ENCODE data around the gene SCGB3A1.
A peak's percentile ranks its signal among the peaks of the same experiment; 100 is the strongest.

The SCGB3A1 gene

DNA sequence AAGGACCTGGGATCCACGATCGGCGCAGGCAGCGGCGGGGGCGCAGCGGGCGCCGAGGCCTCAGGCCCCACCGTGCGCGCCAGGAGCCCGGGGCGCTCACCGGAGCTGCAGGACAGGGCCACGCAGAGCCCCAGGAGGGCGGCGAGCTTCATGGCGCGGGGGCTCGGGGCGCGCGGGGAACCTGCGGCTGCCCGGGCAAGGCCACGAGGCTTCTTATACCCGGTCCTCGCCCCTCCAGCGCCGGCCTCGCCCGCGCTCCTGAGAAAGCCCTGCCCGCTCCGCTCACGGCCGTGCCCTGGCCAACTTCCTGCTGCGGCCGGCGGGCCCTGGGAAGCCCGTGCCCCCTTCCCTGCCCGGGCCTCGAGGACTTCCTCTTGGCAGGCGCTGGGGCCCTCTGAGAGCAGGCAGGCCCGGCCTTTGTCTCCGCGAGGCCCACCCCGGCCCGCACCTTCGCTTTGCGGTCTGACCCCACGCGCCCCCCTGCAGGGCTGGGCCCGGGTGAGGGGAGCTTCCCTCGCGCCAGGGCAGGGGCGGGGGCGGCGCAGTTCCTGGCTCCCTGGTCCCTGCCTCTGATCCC lies at the start of gene SCGB3A1:
Gene SCGB3A1, minus strand, starts transcription at position 189 of the 577 bp plus-strand sequence. Its CDS starts 37 bp downstream, at position 152.
- H3K4me3 ChIP-seq (ENCODE audit: low read depth in 1 of 2, low read length in 2 of 2): peak within 1 kb of the TSS in 1 of 2 donors; percentile 45
- peaks cover 0 to 22% of the 10 kb centered on the region in 2 donors for H3K4me1 ChIP-seq (ENCODE audit: control insufficient read depth in 1 of 2, insufficient read depth in 2 of 2, low read length in 2 of 2)
- H3K27ac ChIP-seq (ENCODE audit: low read length): no peak within 1 kb of the TSS
- no peaks in the 10 kb centered on the region for H3K36me3 ChIP-seq (ENCODE audit: control insufficient read depth in 1 of 2, insufficient read depth in 2 of 2, low read length in 2 of 2)
- peaks cover 23% of the 10 kb centered on the region for H3K27me3 ChIP-seq (ENCODE audit: low read depth, low read length)
- H3K9me3 ChIP-seq (ENCODE audit: control insufficient read depth in 1 of 2, low read length in 2 of 2): no peaks in the 10 kb centered on the region

- H3K27me3 ChIP-seq (ENCODE audit: low read depth, low read length): no peaks in the 10 kb centered on the region
- H3K27ac ChIP-seq (ENCODE audit: low read length): no peak overlapping the region
- H3K4me1 ChIP-seq (ENCODE audit: control insufficient read depth in 1 of 2, insufficient read depth in 2 of 2, low read length in 2 of 2): no peaks in the 10 kb centered on the region
- no peak overlapping the region for H3K4me3 ChIP-seq (ENCODE audit: low read depth in 1 of 2, low read length in 2 of 2)
- H3K9me3 ChIP-seq (ENCODE audit: control insufficient read depth in 1 of 2, low read length in 2 of 2): no peaks in the 10 kb centered on the region
- H3K36me3 ChIP-seq (ENCODE audit: control insufficient read depth in 1 of 2, insufficient read depth in 2 of 2, low read length in 2 of 2): no peaks in the 10 kb centered on the region
Observed at GRCh38 chr5:180640611-180640860, 49.2 kb upstream of the SCGB3A1 start.

- H3K36me3 ChIP-seq (ENCODE audit: control insufficient read depth in 1 of 2, insufficient read depth in 2 of 2, low read length in 2 of 2): no peaks in the 10 kb centered on the region
- no peaks in the 10 kb centered on the region for H3K4me1 ChIP-seq (ENCODE audit: control insufficient read depth in 1 of 2, insufficient read depth in 2 of 2, low read length in 2 of 2)
- H3K27ac ChIP-seq (ENCODE audit: low read length): no peak overlapping the region
- H3K9me3 ChIP-seq (ENCODE audit: control insufficient read depth in 1 of 2, low read length in 2 of 2): no peaks in the 10 kb centered on the region
- no peaks in the 10 kb centered on the region for H3K27me3 ChIP-seq (ENCODE audit: low read depth, low read length)
- H3K4me3 ChIP-seq (ENCODE audit: low read depth in 1 of 2, low read length in 2 of 2): no peak overlapping the region
Observed at GRCh38 chr5:180639741-180640610, 48.7 kb upstream of the SCGB3A1 start.

DNA sequence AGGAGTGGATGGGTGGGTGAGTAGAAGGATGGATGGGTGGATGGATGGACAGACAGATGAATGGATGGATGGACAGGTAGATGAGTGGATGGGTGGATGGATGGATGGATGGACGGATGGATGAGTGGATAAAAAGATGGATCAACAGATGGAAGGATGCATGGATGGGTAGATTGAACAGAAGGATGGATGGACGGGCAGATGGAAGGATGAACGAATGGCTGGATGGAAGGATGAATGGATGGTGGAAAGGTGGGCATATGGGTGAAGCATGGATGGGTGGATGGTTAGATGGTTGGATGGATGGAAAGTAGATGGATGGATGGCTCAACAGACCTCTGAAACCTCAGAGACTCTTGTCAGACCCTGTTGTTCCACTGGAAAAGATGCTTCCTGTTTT lies 48.0 kb upstream of the SCGB3A1 start:
- H3K36me3 ChIP-seq (ENCODE audit: control insufficient read depth in 1 of 2, insufficient read depth in 2 of 2, low read length in 2 of 2): no peaks in the 10 kb centered on the region
- no peaks in the 10 kb centered on the region for H3K27me3 ChIP-seq (ENCODE audit: low read depth, low read length)
- no peaks in the 10 kb centered on the region for H3K9me3 ChIP-seq (ENCODE audit: control insufficient read depth in 1 of 2, low read length in 2 of 2)
- no peak overlapping the region for H3K4me3 ChIP-seq (ENCODE audit: low read depth in 1 of 2, low read length in 2 of 2)
- no peaks in the 10 kb centered on the region for H3K4me1 ChIP-seq (ENCODE audit: control insufficient read depth in 1 of 2, insufficient read depth in 2 of 2, low read length in 2 of 2)
- H3K27ac ChIP-seq (ENCODE audit: low read length): no peak overlapping the region

GRCh38 chr5:180637962-180638680 lies 46.8 kb upstream of the SCGB3A1 start:
- Histone ChIP-seq H3K27ac (ENCODE audit: low read length) (no peak overlapping the region), H3K9me3 (ENCODE audit: control insufficient read depth in 1 of 2, low read length in 2 of 2) (no peaks in the 10 kb centered on the region), H3K4me1 (ENCODE audit: control insufficient read depth in 1 of 2, insufficient read depth in 2 of 2, low read length in 2 of 2) (no peaks in the 10 kb centered on the region), H3K4me3 (ENCODE audit: low read depth in 1 of 2, low read length in 2 of 2) (no peak overlapping the region), H3K27me3 (ENCODE audit: low read depth, low read length) (no peaks in the 10 kb centered on the region), H3K36me3 (ENCODE audit: control insufficient read depth in 1 of 2, insufficient read depth in 2 of 2, low read length in 2 of 2) (no peaks in the 10 kb centered on the region)

DNA sequence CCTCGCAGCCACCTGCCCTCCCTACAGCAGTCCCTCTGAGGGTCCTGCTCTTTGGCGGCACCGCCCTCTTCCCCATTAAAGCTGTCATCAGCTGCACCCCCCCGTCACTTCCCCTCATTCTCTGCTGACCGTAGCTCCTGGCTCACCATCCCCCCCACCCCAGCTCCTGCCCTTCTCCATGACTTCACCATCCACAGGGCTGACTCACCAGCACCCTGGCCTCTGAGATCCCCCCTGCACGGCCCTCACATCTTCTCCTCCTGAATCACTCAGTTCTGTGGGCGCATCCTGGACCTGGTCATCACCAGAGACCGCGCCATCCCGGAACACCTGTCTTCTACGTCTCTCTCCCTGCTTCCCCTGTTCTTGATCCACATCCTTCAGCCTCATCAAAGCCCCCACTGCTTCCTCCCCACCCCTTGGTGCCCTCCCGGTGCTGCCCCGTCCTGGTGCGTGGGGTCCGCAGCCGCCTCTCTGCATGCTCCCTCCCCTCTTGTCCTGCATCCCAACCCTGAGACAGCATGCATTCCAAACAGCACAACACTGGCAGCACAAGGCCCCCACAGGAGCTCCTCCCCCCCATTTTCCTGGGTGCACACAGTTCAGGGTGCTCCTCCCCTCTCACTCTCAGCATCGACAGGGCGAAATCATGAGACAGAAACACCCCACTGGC lies 45.2 kb upstream of the SCGB3A1 start:
- no peaks in the 10 kb centered on the region for H3K4me1 ChIP-seq (ENCODE audit: control insufficient read depth in 1 of 2, insufficient read depth in 2 of 2, low read length in 2 of 2)
- H3K9me3 ChIP-seq (ENCODE audit: control insufficient read depth in 1 of 2, low read length in 2 of 2): no peaks in the 10 kb centered on the region
- no peak overlapping the region for H3K4me3 ChIP-seq (ENCODE audit: low read depth in 1 of 2, low read length in 2 of 2)
- no peaks in the 10 kb centered on the region for H3K27me3 ChIP-seq (ENCODE audit: low read depth, low read length)
- H3K36me3 ChIP-seq (ENCODE audit: control insufficient read depth in 1 of 2, insufficient read depth in 2 of 2, low read length in 2 of 2): no peaks in the 10 kb centered on the region
- no peak overlapping the region for H3K27ac ChIP-seq (ENCODE audit: low read length)

- H3K27ac ChIP-seq (ENCODE audit: low read length): no peak overlapping the region
- H3K36me3 ChIP-seq (ENCODE audit: control insufficient read depth in 1 of 2, insufficient read depth in 2 of 2, low read length in 2 of 2): no peaks in the 10 kb centered on the region
- no peaks in the 10 kb centered on the region for H3K9me3 ChIP-seq (ENCODE audit: control insufficient read depth in 1 of 2, low read length in 2 of 2)
- no peak overlapping the region for H3K4me3 ChIP-seq (ENCODE audit: low read depth in 1 of 2, low read length in 2 of 2)
- H3K27me3 ChIP-seq (ENCODE audit: low read depth, low read length): no peaks in the 10 kb centered on the region
- no peaks in the 10 kb centered on the region for H3K4me1 ChIP-seq (ENCODE audit: control insufficient read depth in 1 of 2, insufficient read depth in 2 of 2, low read length in 2 of 2)
Observed at GRCh38 chr5:180636016-180636402, 44.7 kb upstream of the SCGB3A1 start.

- Histone ChIP-seq H3K27ac (ENCODE audit: low read length) (no peak overlapping the region), H3K4me3 (ENCODE audit: low read depth in 1 of 2, low read length in 2 of 2) (no peak overlapping the region), H3K4me1 (ENCODE audit: control insufficient read depth in 1 of 2, insufficient read depth in 2 of 2, low read length in 2 of 2) (no peaks in the 10 kb centered on the region), H3K27me3 (ENCODE audit: low read depth, low read length) (no peaks in the 10 kb centered on the region), H3K36me3 (ENCODE audit: control insufficient read depth in 1 of 2, insufficient read depth in 2 of 2, low read length in 2 of 2) (no peaks in the 10 kb centered on the region), H3K9me3 (ENCODE audit: control insufficient read depth in 1 of 2, low read length in 2 of 2) (no peaks in the 10 kb centered on the region)
Observed at GRCh38 chr5:180633283-180634177, 42.2 kb upstream of the SCGB3A1 start.

DNA sequence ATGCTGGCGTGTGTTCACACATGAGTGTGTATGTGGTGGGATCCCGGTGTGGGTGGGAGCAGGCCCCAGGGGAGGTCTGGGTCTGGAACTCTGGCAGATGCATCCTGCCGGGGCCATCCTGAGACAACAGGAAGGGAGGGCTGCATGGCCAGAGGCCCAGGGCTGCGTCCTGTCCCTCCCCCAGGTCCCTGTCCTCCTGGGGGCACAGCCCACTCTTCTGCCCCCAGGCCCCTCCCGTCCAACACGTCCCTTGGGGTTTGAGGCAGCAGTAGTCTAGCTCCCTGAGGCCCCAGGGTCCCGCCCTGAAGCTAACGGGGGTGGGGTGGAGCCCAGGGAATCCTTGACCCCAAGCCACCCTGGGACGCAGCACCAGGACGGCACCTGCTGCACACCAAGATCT lies 41.5 kb upstream of the SCGB3A1 start:
- H3K36me3 ChIP-seq (ENCODE audit: control insufficient read depth in 1 of 2, insufficient read depth in 2 of 2, low read length in 2 of 2): no peaks in the 10 kb centered on the region
- H3K4me1 ChIP-seq (ENCODE audit: control insufficient read depth in 1 of 2, insufficient read depth in 2 of 2, low read length in 2 of 2): no peaks in the 10 kb centered on the region
- H3K27me3 ChIP-seq (ENCODE audit: low read depth, low read length): no peaks in the 10 kb centered on the region
- no peak overlapping the region for H3K27ac ChIP-seq (ENCODE audit: low read length)
- no peak overlapping the region for H3K4me3 ChIP-seq (ENCODE audit: low read depth in 1 of 2, low read length in 2 of 2)
- H3K9me3 ChIP-seq (ENCODE audit: control insufficient read depth in 1 of 2, low read length in 2 of 2): no peaks in the 10 kb centered on the region

GRCh38 chr5:180631549-180632383 lies 40.5 kb upstream of the SCGB3A1 start:
- Histone ChIP-seq H3K4me1 (ENCODE audit: control insufficient read depth in 1 of 2, insufficient read depth in 2 of 2, low read length in 2 of 2) (no peaks in the 10 kb centered on the region), H3K27ac (ENCODE audit: low read length) (no peak overlapping the region), H3K27me3 (ENCODE audit: low read depth, low read length) (no peaks in the 10 kb centered on the region), H3K9me3 (ENCODE audit: control insufficient read depth in 1 of 2, low read length in 2 of 2) (no peaks in the 10 kb centered on the region), H3K4me3 (ENCODE audit: low read depth in 1 of 2, low read length in 2 of 2) (no peak overlapping the region), H3K36me3 (ENCODE audit: control insufficient read depth in 1 of 2, insufficient read depth in 2 of 2, low read length in 2 of 2) (no peaks in the 10 kb centered on the region)
